Choroid plexus epithelial cell (primary cell): ENCODE measurements around the gene METTL22.

Experiments
- DNase-seq: peaks from one replicate; pipeline ENCODE4 v3.0.0-alpha.2; 2010; ENCODE audit warnings: low read depth
- H3K4me3 ChIP-seq: 2 replicates; pipeline ENCODE4 v1.5.1; 2011; ENCODE audit warnings: low read depth, mild to moderate bottlenecking, control low read depth, low read length, moderate library complexity
- CTCF ChIP-seq: conservative IDR thresholded peaks from 2 replicates; pipeline ENCODE4 v1.5.1; 2011; ENCODE audit warnings: low read depth, mild to moderate bottlenecking, control low read depth, inconsistent platforms, low read length, moderate library complexity

METTL22 gene

GRCh38 chr16:8678068-8678927, 56.8 kb downstream of the METTL22 start:
- DNase-seq = peak; percentile 68
- H3K4me3 ChIP-seq = no peak overlapping the region
- no peak for TF ChIP-seq CTCF

GRCh38 chr16:8679151-8679550, 57.7 kb downstream of the METTL22 start:
- no peak for DNase-seq
- no peak overlapping the region for H3K4me3 ChIP-seq
- TF ChIP-seq CTCF = no peak

GRCh38 chr16:8682551-8683259, 61.2 kb downstream of the METTL22 start:
- no peak for DNase-seq
- no peak overlapping the region for H3K4me3 ChIP-seq
- no peak for TF ChIP-seq CTCF

GRCh38 chr16:8683640-8684039, 62.1 kb downstream of the METTL22 start:
- H3K4me3 ChIP-seq = no peak overlapping the region
- TF ChIP-seq CTCF = no peak
- DNase-seq = no peak

- TF ChIP-seq CTCF = no peak
- no peak overlapping the region for H3K4me3 ChIP-seq
- DNase-seq = no peak
These were observed 64.1 kb downstream of the METTL22 start for GRCh38 chr16:8685617-8686016.

- no peak for TF ChIP-seq CTCF
- H3K4me3 ChIP-seq = no peak overlapping the region
- DNase-seq = no peak
These were observed 64.6 kb downstream of the METTL22 start for GRCh38 chr16:8686031-8686621.
